ENCODE data around the gene LIAS. TPM values are rescaled to one million over a fixed set of nuclear protein-coding genes. Genes with fewer than 3 reads are reported as not detected.
A peak's percentile ranks its signal among the peaks of the same experiment; 100 is the strongest.

Gene LIAS
- total RNA-seq, 1 donor from 2014 or later: 14.0 TPM

- Histone ChIP-seq H3K4me3 (ENCODE audit: low read depth, low read length) (no peak overlapping the region), H3K27me3 (ENCODE audit: control insufficient read depth, insufficient read depth, low read length) (no peaks in the 10 kb centered on the region), H3K36me3 (ENCODE audit: control insufficient read depth, insufficient read depth, low read length) (no peaks in the 10 kb centered on the region)
- FAIRE-seq: no peak
- no peak for DNase-seq (ENCODE audit: low read depth)
- TF ChIP-seq, protein P1, sequence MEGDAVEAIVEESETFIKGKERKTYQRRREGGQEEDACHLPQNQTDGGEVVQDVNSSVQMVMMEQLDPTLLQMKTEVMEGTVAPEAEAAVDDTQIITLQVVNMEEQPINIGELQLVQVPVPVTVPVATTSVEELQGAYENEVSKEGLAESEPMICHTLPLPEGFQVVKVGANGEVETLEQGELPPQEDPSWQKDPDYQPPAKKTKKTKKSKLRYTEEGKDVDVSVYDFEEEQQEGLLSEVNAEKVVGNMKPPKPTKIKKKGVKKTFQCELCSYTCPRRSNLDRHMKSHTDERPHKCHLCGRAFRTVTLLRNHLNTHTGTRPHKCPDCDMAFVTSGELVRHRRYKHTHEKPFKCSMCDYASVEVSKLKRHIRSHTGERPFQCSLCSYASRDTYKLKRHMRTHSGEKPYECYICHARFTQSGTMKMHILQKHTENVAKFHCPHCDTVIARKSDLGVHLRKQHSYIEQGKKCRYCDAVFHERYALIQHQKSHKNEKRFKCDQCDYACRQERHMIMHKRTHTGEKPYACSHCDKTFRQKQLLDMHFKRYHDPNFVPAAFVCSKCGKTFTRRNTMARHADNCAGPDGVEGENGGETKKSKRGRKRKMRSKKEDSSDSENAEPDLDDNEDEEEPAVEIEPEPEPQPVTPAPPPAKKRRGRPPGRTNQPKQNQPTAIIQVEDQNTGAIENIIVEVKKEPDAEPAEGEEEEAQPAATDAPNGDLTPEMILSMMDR (IDR thresholded peaks at IDR 0.05; ENCODE audit: insufficient read depth, low read length, severe bottlenecking): no peak
Observed at GRCh38 chr4:39441593-39441992, 17.3 kb upstream of the LIAS start.

DNA sequence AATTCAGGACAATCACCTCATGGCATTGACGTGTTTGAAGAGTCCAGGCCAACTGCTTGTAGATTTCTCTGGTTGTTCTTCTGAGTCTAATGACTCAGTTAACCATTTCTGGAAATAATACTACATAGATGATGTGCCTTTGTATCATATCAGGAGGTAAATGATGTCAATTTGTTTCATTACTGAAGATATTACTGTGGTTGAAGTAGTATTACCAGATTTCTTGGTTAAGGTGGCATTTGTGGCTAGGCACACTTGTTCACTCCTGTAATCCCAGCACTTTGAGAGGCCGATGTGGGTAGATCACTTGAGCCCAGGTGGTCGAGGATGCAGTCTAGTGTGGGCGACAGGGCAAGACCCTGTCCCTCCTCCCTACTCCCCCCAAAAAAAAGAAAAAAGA is 15.9 kb upstream of the LIAS start:
- DNase-seq (ENCODE audit: low read depth) (no peak), FAIRE-seq (no peak)
- Histone ChIP-seq H3K4me3 (ENCODE audit: low read depth, low read length) (no peak overlapping the region), H3K27me3 (ENCODE audit: control insufficient read depth, insufficient read depth, low read length) (no peaks in the 10 kb centered on the region), H3K36me3 (ENCODE audit: control insufficient read depth, insufficient read depth, low read length) (no peaks in the 10 kb centered on the region)
- TF ChIP-seq, protein P1 (IDR thresholded peaks at IDR 0.05; ENCODE audit: insufficient read depth, low read length, severe bottlenecking): no peak

GRCh38 chr4:39446483-39446841 is 12.4 kb upstream of the LIAS start:
- peak overlapping the region; percentile 39 for H3K4me3 ChIP-seq (ENCODE audit: low read depth, low read length)

DNA sequence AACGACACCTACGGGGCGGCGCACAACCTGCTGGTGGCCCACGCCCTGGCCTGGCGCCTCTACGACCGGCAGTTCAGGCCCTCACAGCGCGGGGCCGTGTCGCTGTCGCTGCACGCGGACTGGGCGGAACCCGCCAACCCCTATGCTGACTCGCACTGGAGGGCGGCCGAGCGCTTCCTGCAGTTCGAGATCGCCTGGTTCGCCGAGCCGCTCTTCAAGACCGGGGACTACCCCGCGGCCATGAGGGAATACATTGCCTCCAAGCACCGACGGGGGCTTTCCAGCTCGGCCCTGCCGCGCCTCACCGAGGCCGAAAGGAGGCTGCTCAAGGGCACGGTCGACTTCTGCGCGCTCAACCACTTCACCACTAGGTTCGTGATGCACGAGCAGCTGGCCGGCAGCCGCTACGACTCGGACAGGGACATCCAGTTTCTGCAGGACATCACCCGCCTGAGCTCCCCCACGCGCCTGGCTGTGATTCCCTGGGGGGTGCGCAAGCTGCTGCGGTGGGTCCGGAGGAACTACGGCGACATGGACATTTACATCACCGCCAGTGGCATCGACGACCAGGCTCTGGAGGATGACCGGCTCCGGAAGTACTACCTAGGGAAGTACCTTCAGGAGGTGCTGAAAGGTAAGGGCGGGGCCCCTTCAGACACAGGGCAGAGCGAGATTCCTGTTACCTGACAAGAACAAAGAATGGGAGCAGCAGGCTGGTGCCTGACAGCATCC is 11.8 kb upstream of the LIAS start:
- TF ChIP-seq, protein P1 (IDR thresholded peaks at IDR 0.05; ENCODE audit: insufficient read depth, low read length, severe bottlenecking): peak; percentile 36
- FAIRE-seq: no peak
- H3K36me3 ChIP-seq (ENCODE audit: control insufficient read depth, insufficient read depth, low read length): peaks cover 4% of the 10 kb centered on the region
- peak overlapping the region; percentile 39 for H3K4me3 ChIP-seq (ENCODE audit: low read depth, low read length)
- H3K27me3 ChIP-seq (ENCODE audit: control insufficient read depth, insufficient read depth, low read length): no peaks in the 10 kb centered on the region
- peak; percentile 74 for DNase-seq (ENCODE audit: low read depth)

More at GRCh38 chr4:39446483-39446841, 12.4 kb upstream of the LIAS start:
- FAIRE-seq (no peak), DNase-seq (ENCODE audit: low read depth) (no peak)
- TF ChIP-seq, protein P1 (IDR thresholded peaks at IDR 0.05; ENCODE audit: insufficient read depth, low read length, severe bottlenecking): no peak
- no peaks in the 10 kb centered on the region for H3K27me3 ChIP-seq (ENCODE audit: control insufficient read depth, insufficient read depth, low read length)
- peaks cover 2% of the 10 kb centered on the region for H3K36me3 ChIP-seq (ENCODE audit: control insufficient read depth, insufficient read depth, low read length)

GRCh38 chr4:39450618-39451017 is 8.2 kb upstream of the LIAS start:
- no peak for FAIRE-seq
- Histone ChIP-seq H3K4me3 (ENCODE audit: low read depth, low read length) (no peak overlapping the region), H3K27me3 (ENCODE audit: control insufficient read depth, insufficient read depth, low read length) (no peaks in the 10 kb centered on the region), H3K36me3 (ENCODE audit: control insufficient read depth, insufficient read depth, low read length) (peaks cover 14% of the 10 kb centered on the region)
- TF ChIP-seq, protein P1 (IDR thresholded peaks at IDR 0.05; ENCODE audit: insufficient read depth, low read length, severe bottlenecking): no peak
- no peak for DNase-seq (ENCODE audit: low read depth)

All from bronchial epithelial cell (primary cell).